ENCODE results near the gene BCL11B. TPM values are rescaled to one million over a fixed set of nuclear protein-coding genes. Genes with fewer than 3 reads are reported as not detected.

Gene BCL11B
- polyA plus RNA-seq, 3 donors = 0.01 TPM; not detected in 2

DNA sequence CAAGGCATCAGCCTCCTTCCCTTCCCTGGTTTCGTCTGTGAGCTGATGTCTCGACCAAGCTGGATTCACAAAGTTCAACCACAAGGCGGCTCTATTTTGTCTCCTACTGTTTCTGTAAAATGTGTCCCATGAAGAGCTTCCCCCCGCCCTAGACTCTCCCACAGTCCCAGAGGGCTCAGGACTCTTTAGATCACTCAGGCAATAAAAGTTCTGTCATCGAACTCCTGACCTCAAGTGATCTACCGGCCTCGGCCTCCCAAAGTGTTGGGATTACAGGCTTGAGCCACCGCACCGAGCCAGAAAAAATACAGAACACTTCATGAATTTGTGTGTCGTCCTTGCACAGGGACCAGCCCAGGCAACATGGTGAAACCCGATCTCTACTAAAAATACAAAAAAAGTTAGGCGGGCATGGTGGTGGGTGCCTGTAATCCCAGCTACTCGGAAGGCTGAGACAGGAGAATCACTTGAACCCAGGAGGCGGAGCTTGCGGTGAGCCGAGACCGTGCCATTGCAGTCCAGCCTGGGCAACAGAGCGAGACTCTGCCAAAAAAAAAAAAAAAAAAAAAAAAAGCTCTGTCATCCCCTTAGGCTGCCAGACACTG is 149.4 kb downstream of the BCL11B start:
- no peak overlapping the region for H2AFZ ChIP-seq (ENCODE audit: insufficient read depth, low read depth, low read length, poor library complexity, severe bottlenecking)
- no peak overlapping the region for H3K9ac ChIP-seq (ENCODE audit: insufficient read depth, low read length, poor library complexity, severe bottlenecking)
- H3K36me3 Mint-ChIP-seq = no peaks in the 10 kb centered on the region
- peaks cover 7% of the 10 kb centered on the region for H3K4me1 Mint-ChIP-seq
- H3K4me2 ChIP-seq (replicated peaks; ENCODE audit: extremely low read depth, low read length, poor library complexity, severe bottlenecking) = no peak overlapping the region
- no peak overlapping the region for H3K27ac ChIP-seq (ENCODE audit: low read depth in 1 of 2, low read length in 2 of 2)
- H3K9me3 Mint-ChIP-seq = peaks cover 0 to 7% (median 2%) of the 10 kb centered on the region in 7 donors
- H3K9me3 ChIP-seq (replicated peaks in 1 of 2; ENCODE audit: control insufficient read depth in 1 of 2, insufficient read depth in 1 of 2, low read length in 2 of 2) = peaks cover 0 to 4% of the 10 kb centered on the region in 2 donors
- peaks cover 0 to 4% of the 10 kb centered on the region in 2 donors for H3K4me1 ChIP-seq (ENCODE audit: control insufficient read depth in 1 of 2, insufficient read depth in 2 of 2, low read length in 2 of 2)
- H4K20me1 ChIP-seq (ENCODE audit: insufficient read depth, low read length) = no peaks in the 10 kb centered on the region
- no peak for DNase-seq
- no peak overlapping the region for H3K27ac Mint-ChIP-seq
- H3K79me2 ChIP-seq (ENCODE audit: insufficient read depth, low read length) = no peaks in the 10 kb centered on the region
- intact Hi-C loops (cut with micrococcal nuclease) = no loop called here
- H3K4me3 Mint-ChIP-seq = no peak overlapping the region
- WGBS (ENCODE audit: insufficient coverage) = 85% methylated on average over 17 of the region's 18 CpGs
- H3K27me3 ChIP-seq (ENCODE audit: control insufficient read depth in 2 of 2, insufficient read depth in 2 of 2, low read length in 2 of 2) = peaks cover 0 to 18% of the 10 kb centered on the region in 2 donors
- H3K36me3 ChIP-seq (replicated peaks in 1 of 2; ENCODE audit: control insufficient read depth in 1 of 2, insufficient read depth in 2 of 2, low read length in 2 of 2) = no peaks in the 10 kb centered on the region
- TF ChIP-seq, protein P1, sequence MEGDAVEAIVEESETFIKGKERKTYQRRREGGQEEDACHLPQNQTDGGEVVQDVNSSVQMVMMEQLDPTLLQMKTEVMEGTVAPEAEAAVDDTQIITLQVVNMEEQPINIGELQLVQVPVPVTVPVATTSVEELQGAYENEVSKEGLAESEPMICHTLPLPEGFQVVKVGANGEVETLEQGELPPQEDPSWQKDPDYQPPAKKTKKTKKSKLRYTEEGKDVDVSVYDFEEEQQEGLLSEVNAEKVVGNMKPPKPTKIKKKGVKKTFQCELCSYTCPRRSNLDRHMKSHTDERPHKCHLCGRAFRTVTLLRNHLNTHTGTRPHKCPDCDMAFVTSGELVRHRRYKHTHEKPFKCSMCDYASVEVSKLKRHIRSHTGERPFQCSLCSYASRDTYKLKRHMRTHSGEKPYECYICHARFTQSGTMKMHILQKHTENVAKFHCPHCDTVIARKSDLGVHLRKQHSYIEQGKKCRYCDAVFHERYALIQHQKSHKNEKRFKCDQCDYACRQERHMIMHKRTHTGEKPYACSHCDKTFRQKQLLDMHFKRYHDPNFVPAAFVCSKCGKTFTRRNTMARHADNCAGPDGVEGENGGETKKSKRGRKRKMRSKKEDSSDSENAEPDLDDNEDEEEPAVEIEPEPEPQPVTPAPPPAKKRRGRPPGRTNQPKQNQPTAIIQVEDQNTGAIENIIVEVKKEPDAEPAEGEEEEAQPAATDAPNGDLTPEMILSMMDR (IDR thresholded peaks at IDR 0.05) = no peak
- H3K27me3 Mint-ChIP-seq (ENCODE audit: low read depth in 3 of 3) = peaks cover 22 to 30% (median 23%) of the 10 kb centered on the region in 3 donors
- no peak overlapping the region for H3K4me3 ChIP-seq (replicated peaks in 1 of 3; ENCODE audit: low read depth in 2 of 3, low read length in 3 of 3)

DNA sequence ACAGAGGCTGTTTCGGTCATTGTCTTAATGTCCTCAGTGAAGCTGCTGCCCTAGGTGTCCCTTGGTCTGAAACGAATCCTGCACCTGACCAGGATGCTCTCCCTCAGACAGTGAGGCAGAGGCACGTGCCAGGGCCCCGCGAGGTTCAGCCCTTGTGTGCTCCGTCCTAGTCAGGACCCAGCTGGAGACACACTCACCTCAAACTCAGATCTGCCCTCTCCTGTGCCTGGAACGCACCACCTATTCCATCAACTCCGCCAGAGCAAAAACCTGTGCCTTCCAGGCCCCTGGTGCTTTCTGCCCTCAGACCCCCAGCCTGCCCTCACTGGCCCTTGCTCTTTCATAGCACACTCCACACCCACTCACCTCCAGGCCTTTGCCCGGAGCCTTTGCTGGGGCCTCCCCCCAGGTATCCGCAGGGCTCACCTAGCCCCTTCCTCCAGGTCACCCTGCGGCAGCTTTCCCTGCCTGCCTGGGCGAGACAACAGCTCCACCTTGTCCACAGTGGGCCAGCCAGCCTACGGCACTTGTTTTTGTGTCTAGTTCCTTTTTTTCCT is 150.6 kb downstream of the BCL11B start:
- no peaks in the 10 kb centered on the region for H4K20me1 ChIP-seq (ENCODE audit: insufficient read depth, low read length)
- H3K27ac ChIP-seq (ENCODE audit: low read depth in 1 of 2, low read length in 2 of 2) = no peak overlapping the region
- Mint-ChIP-seq H3K9me3 (peaks cover 0 to 7% (median 2%) of the 10 kb centered on the region in 7 donors), H3K4me3 (no peak overlapping the region), H3K27ac (no peak overlapping the region), H3K36me3 (no peaks in the 10 kb centered on the region), H3K27me3 (ENCODE audit: low read depth in 3 of 3) (peaks cover 30 to 39% (median 31%) of the 10 kb centered on the region in 3 donors), H3K4me1 (peaks cover 7% of the 10 kb centered on the region)
- no peak overlapping the region for H3K4me3 ChIP-seq (replicated peaks in 1 of 3; ENCODE audit: low read depth in 2 of 3, low read length in 3 of 3)
- TF ChIP-seq, protein P1 (IDR thresholded peaks at IDR 0.05) = no peak
- H3K36me3 ChIP-seq (replicated peaks in 1 of 2; ENCODE audit: control insufficient read depth in 1 of 2, insufficient read depth in 2 of 2, low read length in 2 of 2) = no peaks in the 10 kb centered on the region
- no peak overlapping the region for H3K9ac ChIP-seq (ENCODE audit: insufficient read depth, low read length, poor library complexity, severe bottlenecking)
- H3K79me2 ChIP-seq (ENCODE audit: insufficient read depth, low read length) = no peaks in the 10 kb centered on the region
- H3K4me1 ChIP-seq (ENCODE audit: control insufficient read depth in 1 of 2, insufficient read depth in 2 of 2, low read length in 2 of 2) = peaks cover 0 to 4% of the 10 kb centered on the region in 2 donors
- H3K9me3 ChIP-seq (replicated peaks in 1 of 2; ENCODE audit: control insufficient read depth in 1 of 2, insufficient read depth in 1 of 2, low read length in 2 of 2) = peaks cover 0 to 4% of the 10 kb centered on the region in 2 donors
- no peak for DNase-seq
- no peak overlapping the region for H3K4me2 ChIP-seq (replicated peaks; ENCODE audit: extremely low read depth, low read length, poor library complexity, severe bottlenecking)
- intact Hi-C loops (cut with micrococcal nuclease) = no loop called here
- WGBS (ENCODE audit: insufficient coverage) = 92% methylated on average over 12 of the region's 13 CpGs
- no peak overlapping the region for H2AFZ ChIP-seq (ENCODE audit: insufficient read depth, low read depth, low read length, poor library complexity, severe bottlenecking)
- H3K27me3 ChIP-seq (ENCODE audit: control insufficient read depth in 2 of 2, insufficient read depth in 2 of 2, low read length in 2 of 2) = peaks cover 3 to 28% of the 10 kb centered on the region in 2 donors
